ENCODE results near the gene TPRG1. TPM values are rescaled to one million over a fixed set of nuclear protein-coding genes. Genes with fewer than 3 reads are reported as not detected.

The TPRG1 gene
- total RNA-seq, 1 donor from 2014 or later: 0.71 TPM

- no peaks in the 10 kb centered on the region for H4K20me1 ChIP-seq (ENCODE audit: low read depth)
- no peaks in the 10 kb centered on the region for H3K9me3 ChIP-seq (ENCODE audit: low read depth)
- Mint-ChIP-seq H3K4me1 (no peaks in the 10 kb centered on the region), H3K27ac (no peak overlapping the region), H3K36me3 (no peaks in the 10 kb centered on the region), H3K27me3 (ENCODE audit: insufficient read depth, low read depth) (no peaks in the 10 kb centered on the region), H3K9me3 (no peaks in the 10 kb centered on the region), H3K4me3 (no peak overlapping the region)
- no peak overlapping the region for H3K4me2 ChIP-seq
- H3K4me3 ChIP-seq: no peak overlapping the region
- no peak for TF ChIP-seq EZH2phosphoT487 (IDR thresholded peaks at IDR 0.05)
- no peak for TF ChIP-seq EZH2 (IDR thresholded peaks at IDR 0.05)
- TF ChIP-seq, protein P1, sequence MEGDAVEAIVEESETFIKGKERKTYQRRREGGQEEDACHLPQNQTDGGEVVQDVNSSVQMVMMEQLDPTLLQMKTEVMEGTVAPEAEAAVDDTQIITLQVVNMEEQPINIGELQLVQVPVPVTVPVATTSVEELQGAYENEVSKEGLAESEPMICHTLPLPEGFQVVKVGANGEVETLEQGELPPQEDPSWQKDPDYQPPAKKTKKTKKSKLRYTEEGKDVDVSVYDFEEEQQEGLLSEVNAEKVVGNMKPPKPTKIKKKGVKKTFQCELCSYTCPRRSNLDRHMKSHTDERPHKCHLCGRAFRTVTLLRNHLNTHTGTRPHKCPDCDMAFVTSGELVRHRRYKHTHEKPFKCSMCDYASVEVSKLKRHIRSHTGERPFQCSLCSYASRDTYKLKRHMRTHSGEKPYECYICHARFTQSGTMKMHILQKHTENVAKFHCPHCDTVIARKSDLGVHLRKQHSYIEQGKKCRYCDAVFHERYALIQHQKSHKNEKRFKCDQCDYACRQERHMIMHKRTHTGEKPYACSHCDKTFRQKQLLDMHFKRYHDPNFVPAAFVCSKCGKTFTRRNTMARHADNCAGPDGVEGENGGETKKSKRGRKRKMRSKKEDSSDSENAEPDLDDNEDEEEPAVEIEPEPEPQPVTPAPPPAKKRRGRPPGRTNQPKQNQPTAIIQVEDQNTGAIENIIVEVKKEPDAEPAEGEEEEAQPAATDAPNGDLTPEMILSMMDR (IDR thresholded peaks at IDR 0.05): no peak
- no peaks in the 10 kb centered on the region for H3K27me3 ChIP-seq
- H3K36me3 ChIP-seq: no peaks in the 10 kb centered on the region
- no peaks in the 10 kb centered on the region for H3K4me1 ChIP-seq
- no peak for DNase-seq (ENCODE audit: low spot score)
- no peak overlapping the region for H2AFZ ChIP-seq (replicated peaks)
- no peaks in the 10 kb centered on the region for H3K79me2 ChIP-seq (ENCODE audit: low read depth)
- H3K27ac ChIP-seq: no peak overlapping the region
- H3K9ac ChIP-seq: no peak overlapping the region
- H3F3A ChIP-seq (ENCODE audit: low read depth): no peaks in the 10 kb centered on the region
Observed at GRCh38 chr3:189276444-189277219, 104.9 kb downstream of the TPRG1 start.

- H3K9me3 Mint-ChIP-seq: no peaks in the 10 kb centered on the region
- no peak overlapping the region for H3K27ac Mint-ChIP-seq
- Histone ChIP-seq H3K36me3 (no peaks in the 10 kb centered on the region), H2AFZ (replicated peaks) (no peak overlapping the region), H3K4me1 (no peaks in the 10 kb centered on the region), H3K27ac (no peak overlapping the region), H4K20me1 (ENCODE audit: low read depth) (no peaks in the 10 kb centered on the region), H3K9me3 (ENCODE audit: low read depth) (no peaks in the 10 kb centered on the region), H3K4me2 (no peak overlapping the region), H3K4me3 (no peak overlapping the region), H3F3A (ENCODE audit: low read depth) (no peaks in the 10 kb centered on the region), H3K9ac (no peak overlapping the region), H3K79me2 (ENCODE audit: low read depth) (no peaks in the 10 kb centered on the region), H3K27me3 (no peaks in the 10 kb centered on the region)
- no peak for TF ChIP-seq EZH2 (IDR thresholded peaks at IDR 0.05)
- TF ChIP-seq EZH2phosphoT487 (IDR thresholded peaks at IDR 0.05): no peak
- TF ChIP-seq, protein P1 (IDR thresholded peaks at IDR 0.05): no peak
- DNase-seq (ENCODE audit: low spot score): no peak
- no peak overlapping the region for H3K4me3 Mint-ChIP-seq
- no peaks in the 10 kb centered on the region for H3K27me3 Mint-ChIP-seq (ENCODE audit: insufficient read depth, low read depth)
- H3K36me3 Mint-ChIP-seq: no peaks in the 10 kb centered on the region
- no peaks in the 10 kb centered on the region for H3K4me1 Mint-ChIP-seq
Observed at GRCh38 chr3:189277711-189278110, 105.9 kb downstream of the TPRG1 start.

- no peak for TF ChIP-seq EZH2phosphoT487 (IDR thresholded peaks at IDR 0.05)
- no peak for TF ChIP-seq EZH2 (IDR thresholded peaks at IDR 0.05)
- TF ChIP-seq, protein P1 (IDR thresholded peaks at IDR 0.05): no peak
- Histone ChIP-seq H3K9ac (no peak overlapping the region), H3K4me2 (no peak overlapping the region), H3K36me3 (no peaks in the 10 kb centered on the region), H3F3A (ENCODE audit: low read depth) (no peaks in the 10 kb centered on the region), H3K27ac (no peak overlapping the region), H3K79me2 (ENCODE audit: low read depth) (no peaks in the 10 kb centered on the region), H3K4me1 (no peaks in the 10 kb centered on the region), H2AFZ (replicated peaks) (no peak overlapping the region), H3K27me3 (no peaks in the 10 kb centered on the region), H3K4me3 (no peak overlapping the region), H4K20me1 (ENCODE audit: low read depth) (no peaks in the 10 kb centered on the region), H3K9me3 (ENCODE audit: low read depth) (no peaks in the 10 kb centered on the region)
- Mint-ChIP-seq H3K9me3 (no peaks in the 10 kb centered on the region), H3K36me3 (no peaks in the 10 kb centered on the region), H3K27me3 (ENCODE audit: insufficient read depth, low read depth) (no peaks in the 10 kb centered on the region), H3K4me1 (no peaks in the 10 kb centered on the region), H3K27ac (no peak overlapping the region), H3K4me3 (no peak overlapping the region)
- no peak for DNase-seq (ENCODE audit: low spot score)
Observed at GRCh38 chr3:189278221-189278620, 106.5 kb downstream of the TPRG1 start.

All from neural progenitor cell (in vitro differentiated cells).